ENCODE results near the gene FAM8A1.

GRCh38 chr6:17656092-17656491, 56.0 kb downstream of the FAM8A1 start:
- TF ChIP-seq, protein P1, sequence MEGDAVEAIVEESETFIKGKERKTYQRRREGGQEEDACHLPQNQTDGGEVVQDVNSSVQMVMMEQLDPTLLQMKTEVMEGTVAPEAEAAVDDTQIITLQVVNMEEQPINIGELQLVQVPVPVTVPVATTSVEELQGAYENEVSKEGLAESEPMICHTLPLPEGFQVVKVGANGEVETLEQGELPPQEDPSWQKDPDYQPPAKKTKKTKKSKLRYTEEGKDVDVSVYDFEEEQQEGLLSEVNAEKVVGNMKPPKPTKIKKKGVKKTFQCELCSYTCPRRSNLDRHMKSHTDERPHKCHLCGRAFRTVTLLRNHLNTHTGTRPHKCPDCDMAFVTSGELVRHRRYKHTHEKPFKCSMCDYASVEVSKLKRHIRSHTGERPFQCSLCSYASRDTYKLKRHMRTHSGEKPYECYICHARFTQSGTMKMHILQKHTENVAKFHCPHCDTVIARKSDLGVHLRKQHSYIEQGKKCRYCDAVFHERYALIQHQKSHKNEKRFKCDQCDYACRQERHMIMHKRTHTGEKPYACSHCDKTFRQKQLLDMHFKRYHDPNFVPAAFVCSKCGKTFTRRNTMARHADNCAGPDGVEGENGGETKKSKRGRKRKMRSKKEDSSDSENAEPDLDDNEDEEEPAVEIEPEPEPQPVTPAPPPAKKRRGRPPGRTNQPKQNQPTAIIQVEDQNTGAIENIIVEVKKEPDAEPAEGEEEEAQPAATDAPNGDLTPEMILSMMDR (conservative IDR thresholded peaks at IDR 0.05 in 1 of 2, IDR thresholded peaks at IDR 0.05 in 1 of 2; ENCODE audit: extremely low read depth in 1 of 2, insufficient read depth in 1 of 2, low read depth in 1 of 2, low read length in 2 of 2): no peak
- TF ChIP-seq EZH2 (IDR thresholded peaks at IDR 0.05; ENCODE audit: borderline replicate concordance, low read length): no peak
